GM20431 (cell line): ENCODE data around the gene EYA3.

Experiments used
- in situ Hi-C: fragments of 300-500 bp; cut with MseI, MboI; formaldehyde crosslinking; loops from one replicate; pipeline ENCODE4 v1.15.0; 2020; ENCODE audit warnings: low sequenced_read_pairs; ENCODE audit not compliant: unreplicated experiment

Gene EYA3

GRCh38 chr1:28074892-28075511 lies 13.4 kb downstream of the EYA3 start:
- in situ Hi-C loops: no loop called here

- in situ Hi-C loops: no loop called here
These were observed 14.5 kb downstream of the EYA3 start for GRCh38 chr1:28073867-28074266.

GRCh38 chr1:28071813-28072212 lies 16.6 kb downstream of the EYA3 start:
- in situ Hi-C loops: no loop called here

- in situ Hi-C loops: no loop called here
These were observed 17.5 kb downstream of the EYA3 start for GRCh38 chr1:28070725-28071593.

GRCh38 chr1:28067523-28068090 lies 20.8 kb downstream of the EYA3 start:
- in situ Hi-C loops: no loop called here

GRCh38 chr1:28066393-28067154 lies 21.8 kb downstream of the EYA3 start:
- in situ Hi-C loops: no loop called here

- in situ Hi-C loops: no loop called here
These were observed 24.3 kb downstream of the EYA3 start for GRCh38 chr1:28064064-28064463.

GRCh38 chr1:28062806-28063205 lies 25.6 kb downstream of the EYA3 start:
- in situ Hi-C loops: no loop called here

- in situ Hi-C loops: no loop called here
These were observed 29.2 kb downstream of the EYA3 start for GRCh38 chr1:28058971-28059878.

GRCh38 chr1:28058168-28058567 lies 30.2 kb downstream of the EYA3 start:
- in situ Hi-C loops: no loop called here

- in situ Hi-C loops: no loop called here
These were observed 32.1 kb downstream of the EYA3 start for GRCh38 chr1:28056129-28056925.

GRCh38 chr1:28050776-28051175 lies 37.6 kb downstream of the EYA3 start:
- in situ Hi-C loops: no loop called here

- in situ Hi-C loops: no loop called here
These were observed 41.7 kb downstream of the EYA3 start for GRCh38 chr1:28046716-28047115.

GRCh38 chr1:28045777-28046176 lies 42.6 kb downstream of the EYA3 start:
- in situ Hi-C loops: no loop called here

GRCh38 chr1:28044399-28044798 lies 44.0 kb downstream of the EYA3 start:
- in situ Hi-C loops: no loop called here

- in situ Hi-C loops: no loop called here
These were observed 49.1 kb downstream of the EYA3 start for GRCh38 chr1:28039341-28039740.

GRCh38 chr1:28037946-28038345 lies 50.5 kb downstream of the EYA3 start:
- in situ Hi-C loops: no loop called here

- in situ Hi-C loops: no loop called here
These were observed 51.2 kb downstream of the EYA3 start for GRCh38 chr1:28037206-28037605.

- in situ Hi-C loops: no loop called here
These were observed 52.0 kb downstream of the EYA3 start for GRCh38 chr1:28036431-28036830.
